ENCODE data around the gene CSTF3. TPM values are rescaled to one million over a fixed set of nuclear protein-coding genes. Genes with fewer than 3 reads are reported as not detected.
"Not testable (repeated sequence)": the region's sequence is repeated elsewhere in the genome, so short reads cannot be mapped to it uniquely, and the experiment has no call there.

CSTF3 gene
- total RNA-seq, 2 donors from 2014 or later = 20.6 to 28.4 TPM

DNA sequence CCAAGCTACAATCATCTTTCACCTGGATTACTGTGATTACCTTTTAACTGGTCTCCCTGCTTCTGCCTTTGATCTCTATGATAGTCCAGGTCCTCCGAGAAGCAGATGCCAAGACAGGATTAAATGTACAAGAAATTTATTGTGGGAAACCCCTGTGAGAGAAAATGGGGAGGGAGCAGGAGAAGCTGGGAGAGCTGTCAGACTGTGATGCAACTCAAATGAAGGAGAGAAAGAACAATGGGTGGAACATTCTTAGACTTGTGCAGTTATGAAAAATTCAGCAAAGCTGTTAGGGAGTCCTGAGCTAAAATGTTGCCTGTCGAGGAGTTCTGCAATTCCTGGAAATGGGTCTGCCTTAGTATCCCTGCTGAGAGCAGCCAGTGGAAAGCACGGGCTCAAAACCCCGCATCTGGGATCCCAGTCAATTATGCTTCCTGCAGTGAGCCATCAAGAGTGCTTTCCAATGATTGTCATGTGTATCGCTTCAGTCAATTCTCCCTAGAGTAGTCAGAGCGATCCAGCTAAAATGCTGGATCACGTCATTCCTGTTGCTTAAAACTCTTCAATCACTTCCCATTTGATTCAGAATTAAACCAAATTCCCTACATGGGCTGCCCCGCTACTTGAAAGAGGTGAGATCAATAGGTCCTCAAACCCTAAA is 16.5 kb upstream of the CSTF3 start:
- peaks cover 9% of the 10 kb centered on the region for H3K4me1 Mint-ChIP-seq
- H3K36me3 Mint-ChIP-seq (ENCODE audit: low read depth) = no peaks in the 10 kb centered on the region
- no peak overlapping the region for H3K27ac Mint-ChIP-seq
- H3K27me3 Mint-ChIP-seq = no peaks in the 10 kb centered on the region
- H3K9me3 Mint-ChIP-seq = no peaks in the 10 kb centered on the region
- no peak for ATAC-seq (replicated peaks)
- no peak overlapping the region for H3K4me3 Mint-ChIP-seq

DNA sequence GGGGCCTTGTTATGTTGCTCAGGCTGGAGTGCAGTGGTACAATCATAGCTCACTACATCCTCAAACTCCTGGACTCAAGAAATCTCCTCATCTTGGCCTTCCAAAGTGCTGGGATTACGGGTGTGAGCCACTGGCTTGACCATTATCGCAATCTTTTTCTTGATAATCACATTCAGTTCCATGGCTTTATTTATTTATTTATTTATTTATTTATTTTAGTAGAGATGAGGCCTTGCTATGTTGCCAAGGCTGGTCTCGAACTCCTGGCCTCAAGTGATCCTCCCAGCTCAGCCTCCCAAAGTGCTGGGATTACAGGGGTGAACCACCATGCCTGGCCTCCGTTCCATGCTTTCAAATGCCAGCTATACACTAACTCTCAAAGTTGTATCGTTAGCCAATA is 15.5 kb upstream of the CSTF3 start:
- H3K9me3 Mint-ChIP-seq; H3K27ac Mint-ChIP-seq; H3K36me3 Mint-ChIP-seq (ENCODE audit: low read depth); H3K4me1 Mint-ChIP-seq; H3K27me3 Mint-ChIP-seq; ATAC-seq (replicated peaks); H3K4me3 Mint-ChIP-seq: not testable (repeated sequence)

DNA sequence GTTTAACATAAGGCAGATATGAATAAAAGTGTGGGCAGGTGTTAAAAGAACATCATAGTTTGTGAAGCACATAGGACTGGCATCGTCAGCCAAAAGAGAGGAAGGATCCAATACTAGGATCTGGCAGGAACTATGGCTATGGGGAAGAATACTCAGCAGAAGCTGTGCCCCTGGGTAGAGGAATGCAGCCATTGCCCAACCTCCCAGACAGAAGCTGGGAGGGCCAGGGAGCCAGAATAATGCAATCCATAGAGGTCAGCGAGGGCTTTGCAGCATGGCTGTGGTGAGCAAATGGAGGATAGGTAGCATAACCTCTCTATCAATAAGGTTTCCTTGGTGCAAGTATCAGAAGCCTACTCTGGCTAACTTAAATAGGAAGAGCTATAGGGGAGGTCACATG is 11.7 kb upstream of the CSTF3 start:
- Mint-ChIP-seq H3K4me1 (peaks cover 5% of the 10 kb centered on the region), H3K27me3 (no peaks in the 10 kb centered on the region), H3K27ac (no peak overlapping the region), H3K4me3 (no peak overlapping the region), H3K9me3 (no peaks in the 10 kb centered on the region), H3K36me3 (ENCODE audit: low read depth) (no peaks in the 10 kb centered on the region)
- ATAC-seq (replicated peaks) = no peak

DNA sequence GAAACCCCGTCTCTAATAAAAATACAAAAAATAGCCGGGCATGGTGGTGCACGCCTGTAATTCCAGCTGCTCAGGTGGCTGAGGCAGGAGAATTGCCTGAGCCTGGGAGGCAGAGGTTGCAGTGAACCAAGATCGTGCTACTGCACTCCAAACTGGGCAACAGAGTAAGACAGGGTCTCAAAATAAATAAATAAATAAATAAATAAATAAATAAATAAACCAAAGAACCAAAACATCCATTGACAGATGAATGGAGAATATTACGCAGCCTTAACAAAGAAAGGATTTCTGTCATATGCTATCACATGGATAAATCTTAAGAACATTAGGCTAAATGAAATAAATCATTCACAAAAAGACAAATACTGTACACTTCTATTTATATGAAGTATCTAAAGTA is 11.1 kb upstream of the CSTF3 start:
- H3K9me3 Mint-ChIP-seq = no peaks in the 10 kb centered on the region
- no peak overlapping the region for H3K27ac Mint-ChIP-seq
- ATAC-seq (replicated peaks) = no peak
- H3K4me1 Mint-ChIP-seq = peaks cover under 1% of the 10 kb centered on the region
- H3K27me3 Mint-ChIP-seq = no peaks in the 10 kb centered on the region
- H3K36me3 Mint-ChIP-seq (ENCODE audit: low read depth) = no peaks in the 10 kb centered on the region
- H3K4me3 Mint-ChIP-seq = no peak overlapping the region

DNA sequence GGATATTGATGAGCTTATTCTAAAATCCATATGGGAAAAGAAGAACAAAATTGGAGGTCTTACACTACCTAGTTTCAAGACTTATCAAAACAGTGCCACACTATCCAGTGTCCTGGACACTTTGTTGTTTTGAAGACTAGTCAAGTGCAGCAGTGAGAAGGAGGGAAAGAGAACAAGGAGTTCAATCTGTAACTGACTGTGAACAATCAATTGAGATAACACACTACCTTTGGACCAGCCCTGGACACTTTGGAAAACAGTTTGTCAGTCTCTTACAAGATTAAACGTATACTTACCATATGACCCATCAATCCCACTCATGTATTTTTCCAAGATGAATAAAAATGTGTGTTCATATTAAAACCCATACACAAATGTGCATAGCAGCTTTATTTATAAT is 10.0 kb upstream of the CSTF3 start:
- Mint-ChIP-seq H3K9me3 (no peaks in the 10 kb centered on the region), H3K27ac (no peak overlapping the region), H3K36me3 (ENCODE audit: low read depth) (no peaks in the 10 kb centered on the region), H3K4me3 (no peak overlapping the region), H3K4me1 (no peaks in the 10 kb centered on the region), H3K27me3 (no peaks in the 10 kb centered on the region)
- ATAC-seq (replicated peaks) = no peak

DNA sequence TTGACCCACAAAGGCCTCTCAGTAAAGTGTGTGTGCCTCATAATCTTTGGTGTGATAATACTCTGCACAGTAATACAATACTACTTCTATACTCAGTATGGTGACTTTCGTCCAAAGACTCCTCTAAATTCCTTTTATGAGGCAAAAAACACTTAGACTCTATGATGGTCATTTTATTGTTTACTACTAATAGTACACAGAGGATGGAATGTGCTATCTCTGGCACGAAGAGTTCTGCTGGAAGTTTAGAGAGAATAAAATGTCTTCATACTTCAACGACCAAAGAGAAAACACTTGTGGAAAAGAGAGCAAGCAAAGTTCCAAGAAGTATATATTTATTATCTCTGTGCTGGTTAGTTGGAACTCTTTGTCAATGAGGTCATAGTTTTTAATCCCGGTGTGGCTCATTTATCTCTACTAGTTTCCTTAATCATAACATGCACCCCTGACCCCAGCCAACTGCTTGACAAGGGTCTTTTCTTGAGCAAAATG is 7.5 kb upstream of the CSTF3 start:
- Mint-ChIP-seq H3K36me3 (ENCODE audit: low read depth) (no peaks in the 10 kb centered on the region), H3K27me3 (no peaks in the 10 kb centered on the region), H3K4me3 (no peak overlapping the region), H3K9me3 (no peaks in the 10 kb centered on the region), H3K27ac (no peak overlapping the region), H3K4me1 (no peaks in the 10 kb centered on the region)
- no peak for ATAC-seq (replicated peaks)

DNA sequence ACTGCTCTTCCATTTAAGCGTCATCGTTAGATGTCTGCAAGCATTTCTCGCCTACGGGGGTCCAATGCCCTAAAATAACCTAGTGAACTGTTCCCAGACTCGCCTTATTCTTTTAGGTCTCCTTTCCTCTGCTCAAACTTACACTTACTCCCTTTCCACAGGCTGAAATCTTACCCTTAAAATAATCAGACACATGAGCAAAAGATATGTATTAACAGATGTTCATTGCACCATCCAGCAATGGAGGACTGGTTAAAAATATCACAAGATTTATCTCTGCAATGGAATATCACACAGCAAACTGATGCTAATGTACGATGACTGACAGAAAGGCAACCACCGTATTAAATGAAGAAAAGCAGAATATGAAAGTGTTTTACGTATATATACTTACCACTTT is 1.6 kb upstream of the CSTF3 start:
- peak overlapping the region; percentile 28 for H3K27ac Mint-ChIP-seq
- peak overlapping the region; percentile 100 for H3K4me3 Mint-ChIP-seq
- H3K9me3 Mint-ChIP-seq = no peaks in the 10 kb centered on the region
- no peak for ATAC-seq (replicated peaks)
- H3K4me1 Mint-ChIP-seq = peaks cover 20% of the 10 kb centered on the region
- H3K36me3 Mint-ChIP-seq (ENCODE audit: low read depth) = peaks cover 37% of the 10 kb centered on the region
- H3K27me3 Mint-ChIP-seq = no peaks in the 10 kb centered on the region

DNA sequence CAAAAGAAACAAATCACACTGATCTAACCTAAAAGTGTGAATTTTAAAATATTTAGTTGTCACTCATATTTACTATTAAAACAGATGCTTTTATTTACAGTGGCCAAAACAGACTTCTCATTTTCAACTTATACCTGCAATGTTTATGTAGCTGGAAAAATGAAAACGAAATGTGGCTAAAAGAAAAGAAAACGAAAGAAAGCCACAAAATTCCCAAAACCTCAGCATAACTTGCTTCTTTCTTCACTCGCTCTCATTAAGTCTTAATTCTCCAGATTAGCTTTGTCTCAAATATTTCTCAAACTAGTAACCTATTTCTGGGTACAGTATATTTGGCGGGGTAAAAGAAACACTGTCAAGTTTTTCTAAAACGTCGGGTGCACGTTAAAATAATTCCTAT is 693 bp downstream of the CSTF3 start:
- H3K27me3 Mint-ChIP-seq = no peaks in the 10 kb centered on the region
- H3K4me3 Mint-ChIP-seq = peak overlapping the region; percentile 100
- H3K4me1 Mint-ChIP-seq = peaks cover 28% of the 10 kb centered on the region
- peaks cover 51% of the 10 kb centered on the region for H3K36me3 Mint-ChIP-seq (ENCODE audit: low read depth)
- H3K27ac Mint-ChIP-seq = peak overlapping the region; percentile 100
- no peak for ATAC-seq (replicated peaks)
- no peaks in the 10 kb centered on the region for H3K9me3 Mint-ChIP-seq

DNA sequence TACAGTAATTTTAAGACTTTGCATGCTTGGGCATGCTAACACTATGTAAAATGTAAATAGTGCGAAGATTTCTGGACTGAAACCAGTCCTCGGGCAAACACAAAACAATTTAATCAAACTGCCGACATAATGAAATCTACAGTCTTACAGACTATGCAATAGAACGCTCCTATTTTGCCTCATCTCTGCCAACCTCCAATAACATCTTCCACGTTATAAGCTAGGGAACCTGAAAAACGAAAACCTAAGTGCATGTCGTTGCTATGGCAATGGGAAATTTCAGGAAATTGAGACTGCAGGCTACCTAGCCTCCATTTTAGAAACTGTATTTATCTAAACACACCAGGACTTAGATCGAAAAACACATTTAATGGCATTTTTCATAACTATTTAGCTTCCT is 1.1 kb downstream of the CSTF3 start:
- peak overlapping the region; percentile 100 for H3K27ac Mint-ChIP-seq
- no peak for ATAC-seq (replicated peaks)
- H3K4me3 Mint-ChIP-seq = peak overlapping the region; percentile 100
- H3K9me3 Mint-ChIP-seq = no peaks in the 10 kb centered on the region
- H3K36me3 Mint-ChIP-seq (ENCODE audit: low read depth) = peaks cover 55% of the 10 kb centered on the region
- no peaks in the 10 kb centered on the region for H3K27me3 Mint-ChIP-seq
- peaks cover 31% of the 10 kb centered on the region for H3K4me1 Mint-ChIP-seq

DNA sequence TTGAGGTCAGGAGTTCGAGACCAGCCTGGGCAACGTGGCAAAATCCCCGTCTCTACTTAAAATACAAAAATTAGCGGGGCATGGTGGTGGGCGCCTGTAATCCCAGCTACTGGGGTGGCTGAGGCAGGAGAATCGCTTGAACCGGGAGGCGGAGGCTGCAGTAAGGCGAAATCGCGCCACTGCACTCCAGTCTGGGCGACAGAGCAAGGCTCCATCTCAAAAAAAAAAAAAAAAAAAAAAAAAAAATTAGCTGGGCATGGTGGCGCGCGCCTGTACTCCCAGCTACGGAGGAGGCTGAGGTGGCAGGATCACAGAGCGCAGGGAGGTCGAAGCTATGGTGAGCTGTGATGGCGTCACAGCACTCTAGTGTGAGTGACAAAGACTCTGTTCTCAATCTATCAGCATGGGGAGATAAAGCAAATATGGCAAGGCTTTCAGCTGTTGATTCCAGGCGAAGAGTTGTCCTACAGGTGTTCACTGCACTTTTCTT is 1.9 kb downstream of the CSTF3 start:
- not testable (repeated sequence) for H3K9me3 Mint-ChIP-seq
- H3K36me3 Mint-ChIP-seq (ENCODE audit: low read depth) = peaks cover 63% of the 10 kb centered on the region

DNA sequence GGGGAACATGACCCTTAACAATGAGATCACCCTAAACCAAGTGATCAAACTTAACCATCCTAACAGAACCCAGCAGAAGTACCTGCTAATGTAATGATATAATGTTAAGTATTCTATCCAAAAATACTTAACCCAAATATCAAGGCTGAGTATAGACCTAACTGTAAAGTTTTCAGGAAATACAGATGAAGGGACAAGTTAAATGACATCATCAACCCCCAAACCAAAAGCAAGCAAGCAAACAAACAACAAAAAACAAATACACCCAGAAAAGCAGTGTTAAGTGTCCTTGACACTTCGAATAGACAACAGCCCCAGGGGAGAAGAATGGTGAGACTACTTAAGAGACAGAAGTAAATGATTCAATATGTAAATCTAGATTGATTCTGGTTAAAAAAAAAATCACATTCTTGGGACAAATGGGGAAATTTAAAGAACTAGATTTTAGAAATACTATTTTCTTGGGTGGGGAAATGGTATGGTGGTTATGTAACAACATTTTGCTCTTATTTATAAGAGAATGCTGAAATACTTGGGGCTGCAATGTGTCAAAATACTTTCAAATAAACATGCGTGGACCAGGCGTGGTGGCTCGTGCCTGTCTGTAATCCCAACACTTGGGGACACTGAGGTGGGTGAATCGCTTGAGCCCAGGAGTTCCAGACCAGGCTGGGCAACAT is 2.5 kb downstream of the CSTF3 start:
- H3K4me1 Mint-ChIP-seq = peaks cover 36% of the 10 kb centered on the region
- no peak for ATAC-seq (replicated peaks)
- peak overlapping the region; percentile 100 for H3K4me3 Mint-ChIP-seq
- H3K9me3 Mint-ChIP-seq = no peaks in the 10 kb centered on the region
- no peak overlapping the region for H3K27ac Mint-ChIP-seq
- H3K27me3 Mint-ChIP-seq = no peaks in the 10 kb centered on the region
- H3K36me3 Mint-ChIP-seq (ENCODE audit: low read depth) = peaks cover 66% of the 10 kb centered on the region

More for the DNA sequence above, 1.9 kb downstream of the CSTF3 start:
- not testable (repeated sequence) for H3K27me3 Mint-ChIP-seq; ATAC-seq (replicated peaks)
- Mint-ChIP-seq H3K4me3 (peak overlapping the region; percentile 100), H3K27ac (peak overlapping the region; percentile 100), H3K4me1 (peaks cover 36% of the 10 kb centered on the region)

DNA sequence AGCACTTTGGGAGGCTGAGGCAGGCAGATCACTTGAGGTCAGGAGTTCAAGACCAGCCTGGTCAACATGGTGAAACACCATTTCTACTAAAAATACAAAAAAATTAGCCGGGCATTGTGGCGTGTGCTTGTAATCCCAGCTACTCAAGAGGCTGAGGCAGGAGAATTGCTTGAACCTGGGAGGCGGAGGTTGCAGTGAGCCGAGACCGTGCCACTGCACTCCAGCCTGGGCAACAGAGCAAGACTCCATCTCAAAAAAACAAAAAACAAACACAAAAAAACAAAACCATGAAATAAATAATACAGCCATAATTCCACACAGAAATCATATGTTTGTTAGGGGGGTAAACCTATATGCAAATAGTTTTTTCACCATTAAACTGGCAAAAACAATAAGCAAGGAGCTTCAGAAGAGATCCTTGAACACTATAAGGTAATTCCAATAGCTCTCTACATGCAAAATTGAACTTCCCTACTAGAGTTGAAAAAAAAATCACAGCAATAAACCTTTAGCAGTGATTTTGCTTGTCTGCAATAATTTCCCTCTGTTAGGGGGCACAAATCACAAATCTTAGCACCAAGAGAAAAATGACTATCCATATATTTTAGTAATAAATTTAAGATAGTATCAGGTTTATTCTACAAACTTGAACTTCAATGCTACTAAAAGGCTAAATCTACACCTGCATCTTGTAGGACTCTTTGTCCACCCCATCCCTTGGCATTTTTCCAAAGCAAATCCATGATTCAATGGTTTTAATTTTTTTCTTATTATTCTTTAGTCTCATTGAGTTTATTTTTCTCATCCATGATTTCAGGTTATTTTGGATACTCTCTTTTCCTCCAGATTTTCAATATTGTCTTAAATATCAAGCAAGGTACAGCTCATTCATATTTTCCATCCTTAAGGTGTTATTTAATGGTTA is 3.9 kb downstream of the CSTF3 start:
- H3K27me3 Mint-ChIP-seq = no peaks in the 10 kb centered on the region
- ATAC-seq (replicated peaks) = no peak
- H3K4me1 Mint-ChIP-seq = peaks cover 36% of the 10 kb centered on the region
- H3K4me3 Mint-ChIP-seq = peak overlapping the region; percentile 100
- peaks cover 80% of the 10 kb centered on the region for H3K36me3 Mint-ChIP-seq (ENCODE audit: low read depth)
- H3K9me3 Mint-ChIP-seq = no peaks in the 10 kb centered on the region
- no peak overlapping the region for H3K27ac Mint-ChIP-seq

DNA sequence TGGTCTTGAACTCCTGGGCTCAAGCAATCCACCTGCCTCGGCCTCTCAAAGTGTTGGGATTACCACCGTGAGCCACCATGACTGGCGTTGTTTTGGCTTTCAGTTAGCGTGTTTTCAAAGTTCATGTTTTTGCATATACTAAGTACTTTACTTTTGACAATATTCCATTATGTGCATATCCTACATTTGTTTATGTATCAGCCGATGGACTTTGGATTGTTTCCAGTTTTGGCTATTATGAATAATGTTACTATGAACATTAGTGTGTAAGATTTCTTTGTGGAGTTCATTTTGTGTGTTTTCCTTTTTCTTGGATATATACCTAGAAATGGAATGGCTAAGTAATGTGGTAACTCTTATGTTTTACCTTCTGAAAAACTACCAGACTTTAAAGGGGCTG is 9.9 kb downstream of the CSTF3 start:
- H3K4me3 Mint-ChIP-seq = no peak overlapping the region
- no peaks in the 10 kb centered on the region for H3K9me3 Mint-ChIP-seq
- peaks cover 57% of the 10 kb centered on the region for H3K36me3 Mint-ChIP-seq (ENCODE audit: low read depth)
- H3K27me3 Mint-ChIP-seq = no peaks in the 10 kb centered on the region
- ATAC-seq (replicated peaks) = no peak
- peaks cover 17% of the 10 kb centered on the region for H3K4me1 Mint-ChIP-seq
- no peak overlapping the region for H3K27ac Mint-ChIP-seq

DNA sequence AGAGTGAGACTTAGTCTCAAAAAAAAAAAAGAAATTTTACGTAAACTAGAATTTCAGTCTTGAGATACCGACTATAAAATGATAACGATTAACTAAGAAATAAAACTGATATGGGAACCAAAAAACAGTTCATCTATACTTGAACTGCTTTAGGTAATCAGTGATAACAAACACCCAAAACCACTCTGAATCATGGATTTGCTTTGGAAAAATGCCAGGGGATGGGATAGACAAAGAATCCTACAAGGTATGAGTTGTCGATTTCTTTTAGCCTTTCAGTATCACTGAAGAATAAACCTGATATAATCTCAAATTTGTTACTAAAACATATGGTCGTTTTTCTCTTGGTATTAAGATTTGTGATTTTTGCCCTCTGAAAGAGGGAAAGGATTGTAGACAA is 13.7 kb downstream of the CSTF3 start:
- Mint-ChIP-seq H3K4me3 (no peak overlapping the region), H3K4me1 (peaks cover 4% of the 10 kb centered on the region), H3K9me3 (no peaks in the 10 kb centered on the region), H3K27me3 (no peaks in the 10 kb centered on the region), H3K36me3 (ENCODE audit: low read depth) (peaks cover 50% of the 10 kb centered on the region), H3K27ac (no peak overlapping the region)
- no peak for ATAC-seq (replicated peaks)
